ENCODE measurements around the gene ZBTB21.
"Not testable (repeated sequence)": the region's sequence is repeated elsewhere in the genome, so short reads cannot be mapped to it uniquely, and the experiment has no call there.

DNA sequence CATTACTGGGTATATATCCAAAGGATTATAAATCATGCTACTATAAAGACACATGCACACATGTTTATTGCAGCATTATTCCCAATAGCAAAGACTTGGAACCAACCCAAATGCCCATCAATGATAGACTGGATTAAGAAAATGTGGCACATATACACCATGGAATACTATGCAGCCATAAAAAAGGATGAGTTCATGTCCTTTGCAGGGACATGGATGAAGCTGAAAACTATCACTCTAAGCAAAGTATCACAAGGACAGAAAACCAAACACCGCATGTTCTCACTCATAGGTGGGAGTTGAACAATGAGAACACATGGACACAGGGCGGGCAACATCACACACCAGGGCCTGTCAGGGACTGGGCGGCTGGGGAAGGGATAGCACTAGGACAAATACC, 60.5 kb downstream of the ZBTB21 start:
- TF ChIP-seq, protein P1, sequence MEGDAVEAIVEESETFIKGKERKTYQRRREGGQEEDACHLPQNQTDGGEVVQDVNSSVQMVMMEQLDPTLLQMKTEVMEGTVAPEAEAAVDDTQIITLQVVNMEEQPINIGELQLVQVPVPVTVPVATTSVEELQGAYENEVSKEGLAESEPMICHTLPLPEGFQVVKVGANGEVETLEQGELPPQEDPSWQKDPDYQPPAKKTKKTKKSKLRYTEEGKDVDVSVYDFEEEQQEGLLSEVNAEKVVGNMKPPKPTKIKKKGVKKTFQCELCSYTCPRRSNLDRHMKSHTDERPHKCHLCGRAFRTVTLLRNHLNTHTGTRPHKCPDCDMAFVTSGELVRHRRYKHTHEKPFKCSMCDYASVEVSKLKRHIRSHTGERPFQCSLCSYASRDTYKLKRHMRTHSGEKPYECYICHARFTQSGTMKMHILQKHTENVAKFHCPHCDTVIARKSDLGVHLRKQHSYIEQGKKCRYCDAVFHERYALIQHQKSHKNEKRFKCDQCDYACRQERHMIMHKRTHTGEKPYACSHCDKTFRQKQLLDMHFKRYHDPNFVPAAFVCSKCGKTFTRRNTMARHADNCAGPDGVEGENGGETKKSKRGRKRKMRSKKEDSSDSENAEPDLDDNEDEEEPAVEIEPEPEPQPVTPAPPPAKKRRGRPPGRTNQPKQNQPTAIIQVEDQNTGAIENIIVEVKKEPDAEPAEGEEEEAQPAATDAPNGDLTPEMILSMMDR (IDR thresholded peaks at IDR 0.05; ENCODE audit: low read depth, low read length) = not testable (repeated sequence)
- not testable (repeated sequence) for TF ChIP-seq EZH2phosphoT487 (IDR thresholded peaks at IDR 0.05; ENCODE audit: low read depth)

All from OCI-LY3 (cell line).